Fibroblast of villous mesenchyme (primary cell): ENCODE data around the gene LRRK1. TPM values are rescaled to one million over a fixed set of nuclear protein-coding genes. Genes with fewer than 3 reads are reported as not detected.
A peak's percentile ranks its signal among the peaks of the same experiment; 100 is the strongest.

Experiments
- DNase-seq: peaks from one replicate; pipeline ENCODE4 v3.0.0-alpha.2; 2010; ENCODE audit warnings: low read depth
- H3K4me3 ChIP-seq: 2 replicates; pipeline ENCODE4 v1.5.1; 2011; ENCODE audit warnings: low read depth, mild to moderate bottlenecking, low read length
- total RNA-seq: library from RNA; depleted of rRNA; stranded (reverse); fragments of >200 nt; gene quantifications from 2 replicates; pipeline ENCODE4 v1.2.3, GENCODE V29; 2012
- TF ChIP-seq, protein P1 (sequence below): IDR thresholded peaks from 2 replicates; pipeline ENCODE4 v1.5.1; 2012; ENCODE audit warnings: low read depth, mild to moderate bottlenecking, low read length; ENCODE audit not compliant: insufficient read depth

The LRRK1 gene, protein sequence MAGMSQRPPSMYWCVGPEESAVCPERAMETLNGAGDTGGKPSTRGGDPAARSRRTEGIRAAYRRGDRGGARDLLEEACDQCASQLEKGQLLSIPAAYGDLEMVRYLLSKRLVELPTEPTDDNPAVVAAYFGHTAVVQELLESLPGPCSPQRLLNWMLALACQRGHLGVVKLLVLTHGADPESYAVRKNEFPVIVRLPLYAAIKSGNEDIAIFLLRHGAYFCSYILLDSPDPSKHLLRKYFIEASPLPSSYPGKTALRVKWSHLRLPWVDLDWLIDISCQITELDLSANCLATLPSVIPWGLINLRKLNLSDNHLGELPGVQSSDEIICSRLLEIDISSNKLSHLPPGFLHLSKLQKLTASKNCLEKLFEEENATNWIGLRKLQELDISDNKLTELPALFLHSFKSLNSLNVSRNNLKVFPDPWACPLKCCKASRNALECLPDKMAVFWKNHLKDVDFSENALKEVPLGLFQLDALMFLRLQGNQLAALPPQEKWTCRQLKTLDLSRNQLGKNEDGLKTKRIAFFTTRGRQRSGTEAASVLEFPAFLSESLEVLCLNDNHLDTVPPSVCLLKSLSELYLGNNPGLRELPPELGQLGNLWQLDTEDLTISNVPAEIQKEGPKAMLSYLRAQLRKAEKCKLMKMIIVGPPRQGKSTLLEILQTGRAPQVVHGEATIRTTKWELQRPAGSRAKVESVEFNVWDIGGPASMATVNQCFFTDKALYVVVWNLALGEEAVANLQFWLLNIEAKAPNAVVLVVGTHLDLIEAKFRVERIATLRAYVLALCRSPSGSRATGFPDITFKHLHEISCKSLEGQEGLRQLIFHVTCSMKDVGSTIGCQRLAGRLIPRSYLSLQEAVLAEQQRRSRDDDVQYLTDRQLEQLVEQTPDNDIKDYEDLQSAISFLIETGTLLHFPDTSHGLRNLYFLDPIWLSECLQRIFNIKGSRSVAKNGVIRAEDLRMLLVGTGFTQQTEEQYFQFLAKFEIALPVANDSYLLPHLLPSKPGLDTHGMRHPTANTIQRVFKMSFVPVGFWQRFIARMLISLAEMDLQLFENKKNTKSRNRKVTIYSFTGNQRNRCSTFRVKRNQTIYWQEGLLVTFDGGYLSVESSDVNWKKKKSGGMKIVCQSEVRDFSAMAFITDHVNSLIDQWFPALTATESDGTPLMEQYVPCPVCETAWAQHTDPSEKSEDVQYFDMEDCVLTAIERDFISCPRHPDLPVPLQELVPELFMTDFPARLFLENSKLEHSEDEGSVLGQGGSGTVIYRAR (N-terminal part only)
- total RNA-seq: 10.8 and 11.6 TPM in 2 replicates

DNA sequence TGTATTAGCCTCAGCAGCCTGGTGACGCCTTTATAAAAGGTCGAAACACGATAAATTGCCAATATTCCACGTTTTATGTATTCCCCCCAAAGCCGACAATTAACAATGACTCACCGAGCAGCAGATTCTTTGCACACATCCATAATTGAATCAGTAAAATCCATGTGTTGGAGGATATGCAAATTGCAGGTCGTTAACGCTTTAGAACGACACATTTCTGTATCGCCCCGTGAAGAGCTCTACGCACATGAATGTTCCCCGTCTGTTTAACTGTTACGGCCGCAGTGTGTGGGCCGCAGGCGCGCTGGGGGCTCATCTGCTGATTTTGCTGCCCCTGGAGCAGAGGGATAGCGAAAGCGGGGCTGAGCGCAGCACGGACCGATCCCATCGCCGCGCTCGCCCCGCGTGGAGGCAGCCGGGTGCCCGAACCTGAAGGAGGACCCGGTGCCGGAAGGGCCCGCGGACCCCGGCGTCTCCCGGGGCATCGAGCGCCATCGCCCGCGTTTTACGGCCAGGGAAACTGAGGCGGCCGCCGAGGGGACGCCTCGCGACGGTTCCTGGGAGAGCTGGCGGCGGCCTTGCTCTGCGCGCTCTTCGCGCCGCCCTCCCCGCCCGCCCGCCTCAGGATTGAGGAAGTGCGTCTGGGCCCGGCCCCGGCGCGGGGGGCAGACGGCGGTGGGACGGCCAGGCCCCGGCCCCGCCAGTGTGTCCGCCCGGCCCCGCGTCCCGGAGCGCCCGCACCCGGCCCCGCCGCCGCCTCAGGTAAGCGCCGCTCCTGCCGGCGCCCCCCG lies at the start of gene LRRK1:
Gene LRRK1 (plus strand): TSS at position 668 of the 791 bp plus-strand sequence. CDS start 5,276 bp downstream, outside the sequence.
- TF ChIP-seq, protein P1, sequence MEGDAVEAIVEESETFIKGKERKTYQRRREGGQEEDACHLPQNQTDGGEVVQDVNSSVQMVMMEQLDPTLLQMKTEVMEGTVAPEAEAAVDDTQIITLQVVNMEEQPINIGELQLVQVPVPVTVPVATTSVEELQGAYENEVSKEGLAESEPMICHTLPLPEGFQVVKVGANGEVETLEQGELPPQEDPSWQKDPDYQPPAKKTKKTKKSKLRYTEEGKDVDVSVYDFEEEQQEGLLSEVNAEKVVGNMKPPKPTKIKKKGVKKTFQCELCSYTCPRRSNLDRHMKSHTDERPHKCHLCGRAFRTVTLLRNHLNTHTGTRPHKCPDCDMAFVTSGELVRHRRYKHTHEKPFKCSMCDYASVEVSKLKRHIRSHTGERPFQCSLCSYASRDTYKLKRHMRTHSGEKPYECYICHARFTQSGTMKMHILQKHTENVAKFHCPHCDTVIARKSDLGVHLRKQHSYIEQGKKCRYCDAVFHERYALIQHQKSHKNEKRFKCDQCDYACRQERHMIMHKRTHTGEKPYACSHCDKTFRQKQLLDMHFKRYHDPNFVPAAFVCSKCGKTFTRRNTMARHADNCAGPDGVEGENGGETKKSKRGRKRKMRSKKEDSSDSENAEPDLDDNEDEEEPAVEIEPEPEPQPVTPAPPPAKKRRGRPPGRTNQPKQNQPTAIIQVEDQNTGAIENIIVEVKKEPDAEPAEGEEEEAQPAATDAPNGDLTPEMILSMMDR: no peak
- DNase-seq: peak; percentile 64
- H3K4me3 ChIP-seq: peak within 1 kb of the TSS; percentile 70

DNA sequence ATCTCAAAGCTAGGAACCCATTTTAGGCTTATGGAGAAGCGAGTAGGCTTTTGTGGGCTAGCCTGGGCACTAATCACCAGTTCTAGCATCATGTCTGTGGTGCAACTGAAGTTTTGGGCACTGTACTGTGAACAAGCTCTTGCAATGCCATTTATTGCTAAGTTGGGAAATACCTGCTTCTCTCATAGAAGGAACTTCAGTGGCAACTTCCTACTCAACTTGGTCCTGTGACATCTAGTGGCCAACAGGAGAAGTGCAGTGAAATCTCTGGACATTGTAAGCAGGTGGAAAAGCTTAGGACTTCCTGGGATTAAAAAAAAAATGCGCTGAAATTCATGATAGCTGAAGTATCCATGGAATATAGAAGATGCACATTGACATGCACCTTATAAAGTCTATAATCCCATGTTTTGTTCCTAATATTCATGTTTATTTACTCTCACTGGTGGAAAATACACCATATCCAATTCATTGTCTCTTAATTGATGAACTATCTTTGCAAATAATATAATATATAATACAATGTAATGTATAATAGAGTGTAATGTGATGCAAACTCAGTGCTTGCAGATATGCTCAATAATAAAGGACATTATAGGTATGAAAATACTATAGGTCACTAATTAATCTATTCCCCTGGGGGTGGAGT lies 46.0 kb upstream of the LRRK1 start:
- TF ChIP-seq, protein P1: peak; percentile 97
- DNase-seq: peak; percentile 95

DNA sequence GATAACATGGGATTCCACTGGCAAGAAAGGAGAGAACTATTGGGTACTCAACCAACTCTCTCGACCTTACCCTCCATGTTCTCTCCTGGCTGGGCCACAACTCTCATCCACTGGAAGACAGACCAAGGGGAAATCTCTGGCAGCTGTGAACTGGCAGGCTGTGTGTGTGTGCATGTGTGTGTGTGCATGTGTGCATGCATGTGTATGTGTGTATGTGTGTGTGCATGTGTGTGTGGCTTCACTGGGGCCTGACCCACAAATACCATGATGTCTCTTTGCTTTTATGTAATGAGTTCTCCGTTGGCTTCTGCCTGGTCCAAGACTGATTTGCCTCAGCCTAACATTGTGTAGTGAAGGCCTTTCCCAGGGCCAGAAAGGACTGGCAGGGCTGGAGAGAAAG lies 43.7 kb upstream of the LRRK1 start:
- TF ChIP-seq, protein P1: no peak
- no peak for DNase-seq
- no peak overlapping the region for H3K4me3 ChIP-seq

More for the DNA sequence above, 46.0 kb upstream of the LRRK1 start:
- no peak overlapping the region for H3K4me3 ChIP-seq

DNA sequence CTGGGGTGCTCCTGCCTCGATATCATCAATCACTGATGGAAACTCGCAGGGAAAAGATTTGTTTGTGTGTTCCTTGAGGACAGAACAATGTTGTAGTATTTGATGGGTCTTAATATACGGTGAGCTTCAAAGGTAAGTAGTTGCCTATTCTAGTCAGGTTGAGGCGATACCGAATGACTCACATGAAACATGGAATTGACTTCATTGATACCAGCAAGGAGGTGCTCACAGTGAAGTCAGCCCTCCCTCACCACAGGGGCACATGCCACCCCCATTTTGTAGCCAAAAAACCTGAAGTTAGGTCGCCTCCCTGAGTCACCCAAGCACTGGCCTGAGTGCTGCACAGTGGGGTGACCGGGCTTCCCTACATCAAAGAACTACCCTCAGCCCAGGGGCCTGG lies 43.2 kb upstream of the LRRK1 start:
- TF ChIP-seq, protein P1: no peak
- no peak overlapping the region for H3K4me3 ChIP-seq
- DNase-seq: no peak

DNA sequence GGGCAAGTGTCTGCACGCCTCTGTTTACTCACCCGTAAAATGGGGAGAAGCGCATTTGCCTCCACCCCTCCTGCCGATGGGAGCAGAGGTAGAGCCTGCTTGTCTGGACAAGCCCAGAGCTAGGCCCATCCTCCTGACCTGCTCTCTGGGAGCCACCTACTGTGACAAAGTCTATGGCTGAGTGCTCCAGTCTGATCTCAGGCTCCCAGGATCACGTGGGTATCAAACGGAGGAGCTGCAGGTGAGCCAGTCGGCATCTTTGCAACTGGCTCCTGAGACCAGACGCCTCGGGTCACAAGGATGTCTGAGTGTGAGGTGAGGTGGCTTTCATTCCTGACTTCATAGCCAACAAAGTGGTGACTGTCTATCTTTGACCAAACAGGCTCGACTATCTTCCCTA lies 41.6 kb upstream of the LRRK1 start:
- no peak for DNase-seq
- TF ChIP-seq, protein P1: no peak

More for the DNA sequence above, 41.6 kb upstream of the LRRK1 start:
- H3K4me3 ChIP-seq: no peak overlapping the region
